NCI-H446 treated with DMSO at 0.1 percent for 48 hours (cell line): Measurements from ENCODE around the gene ZNFX1.
"Not testable (repeated sequence)": the region's sequence is repeated elsewhere in the genome, so short reads cannot be mapped to it uniquely, and the experiment has no call there.

Experiments used
- DNase-seq: peaks from one replicate; lab custom pipeline; 2025; lab: John Stamatoyannopoulos, UW

ZNFX1 gene

GRCh38 chr20:49248301-49248700 lies 29.6 kb downstream of the ZNFX1 start:
- no peak for DNase-seq

- DNase-seq, result no peak
Measured at GRCh38 chr20:49247792-49248191, 30.1 kb downstream of the ZNFX1 start.

GRCh38 chr20:49247169-49247723 lies 30.6 kb downstream of the ZNFX1 start:
- no peak for DNase-seq

GRCh38 chr20:49245921-49246740 lies 31.7 kb downstream of the ZNFX1 start:
- DNase-seq, result peak; percentile 4

- no peak for DNase-seq
Measured at GRCh38 chr20:49237531-49237930, 40.3 kb downstream of the ZNFX1 start.

GRCh38 chr20:49236301-49236700 lies 41.6 kb downstream of the ZNFX1 start:
- DNase-seq, result no peak

GRCh38 chr20:49234831-49235230 lies 43.0 kb downstream of the ZNFX1 start:
- DNase-seq, result no peak

- DNase-seq, result no peak
Measured at GRCh38 chr20:49233226-49233625, 44.6 kb downstream of the ZNFX1 start.

- no peak for DNase-seq
Measured at GRCh38 chr20:49231471-49231870, 46.4 kb downstream of the ZNFX1 start.

GRCh38 chr20:49230561-49231133 lies 47.2 kb downstream of the ZNFX1 start:
- no peak for DNase-seq

- DNase-seq, result no peak
Measured at GRCh38 chr20:49230021-49230420, 47.8 kb downstream of the ZNFX1 start.

GRCh38 chr20:49229381-49229780 lies 48.5 kb downstream of the ZNFX1 start:
- DNase-seq, result no peak

GRCh38 chr20:49228676-49229075 lies 49.2 kb downstream of the ZNFX1 start:
- peak; percentile 40 for DNase-seq

GRCh38 chr20:49225896-49226295 lies 52.0 kb downstream of the ZNFX1 start:
- no peak for DNase-seq

GRCh38 chr20:49219924-49220831 lies 57.7 kb downstream of the ZNFX1 start:
- no peak for DNase-seq

GRCh38 chr20:49219091-49219923 lies 58.5 kb downstream of the ZNFX1 start, which contains the start of gene DDX27:
TSS of gene DDX27 (plus strand) at chr20:49219416. CDS start at chr20:49219449, 33 bp downstream.
- peak; percentile 97 for DNase-seq

GRCh38 chr20:49218739-49219090 lies 59.1 kb downstream of the ZNFX1 start:
- DNase-seq, result not testable (repeated sequence)

GRCh38 chr20:49216991-49217578 lies 60.8 kb downstream of the ZNFX1 start:
- DNase-seq, result peak; percentile 56

GRCh38 chr20:49215232-49215631 lies 62.6 kb downstream of the ZNFX1 start:
- no peak for DNase-seq

GRCh38 chr20:49214571-49214970 lies 63.3 kb downstream of the ZNFX1 start:
- DNase-seq, result no peak

- DNase-seq, result no peak
Measured at GRCh38 chr20:49210757-49211110, 67.1 kb downstream of the ZNFX1 start.
